Tibial nerve (tissue), 4 donors: ENCODE measurements around the gene RAD51. TPM values are rescaled to one million over a fixed set of nuclear protein-coding genes. Genes with fewer than 3 reads are reported as not detected.

ENCODE experiments used
- DNase-seq, 2 donors: peaks; one replicate each; pipeline ENCODE4 v3.0.0-alpha.2; 2019; ENCODE audit warnings: low spot score in 2 of 2
- H3K27ac ChIP-seq, 4 donors: fragments of 200-600 bp; sonication (generic) in 3 of 4; one replicate each; pipeline ENCODE4 v1.5.1; 2017 to 2019; ENCODE audit warnings: mild to moderate bottlenecking in 1 of 4
- H3K27me3 ChIP-seq, 2 donors: fragments of 200-600 bp; sonication (generic) in 1 of 2; one replicate each; pipeline versions ENCODE4 v1.5.1 to v1.6.0; 2017 to 2019
- H3K36me3 ChIP-seq, 3 donors: fragments of 200-600 bp; sonication (generic); one replicate each; pipeline ENCODE4 v1.5.1; 2018 to 2019
- H3K4me1 ChIP-seq, 4 donors: fragments of 200-600 bp; sonication (generic) in 3 of 4; one replicate each; pipeline ENCODE4 v1.5.1; 2017 to 2019
- H3K4me3 ChIP-seq, 4 donors: fragments of 200-600 bp; sonication (generic) in 3 of 4; one replicate each; pipeline ENCODE4 v1.5.1; 2017 to 2019; ENCODE audit warnings: mild to moderate bottlenecking in 1 of 4, moderate library complexity in 1 of 4
- H3K9me3 ChIP-seq, 4 donors: fragments of 200-600 bp; sonication (generic) in 3 of 4; one replicate each; pipeline ENCODE4 v1.5.1; 2017 to 2019
- CTCF ChIP-seq, 5 experiments: fragments of 200-600 bp in 3 of 5; fragments of 450-650 bp in 2 of 5; sonication (generic) in 3 of 5; IDR thresholded peaks; one replicate each; pipeline ENCODE4 v1.5.1; 2016 to 2019; ENCODE audit warnings: antibody characterized with exemption in 5 of 5, mild to moderate bottlenecking in 3 of 5, moderate library complexity in 2 of 5
- EP300 ChIP-seq, 2 donors: sonication (generic); formaldehyde crosslinking; IDR thresholded peaks; one replicate each; pipeline ENCODE4 v1.6.1; 2017; ENCODE audit warnings: antibody characterized with exemption in 2 of 2, mild to moderate bottlenecking in 1 of 2
- POLR2A ChIP-seq, 2 donors: fragments of 450-650 bp; IDR thresholded peaks; one replicate each; pipeline ENCODE4 v1.6.1; 2017; ENCODE audit warnings: antibody characterized with exemption in 2 of 2, mild to moderate bottlenecking in 2 of 2, moderate library complexity in 2 of 2
- WGBS, 2 donors: methylation state at CpG; one replicate each; pipeline ENCODE4 v1.1.5; 2018; 5-methylcytosine and 5-hydroxymethylcytosine counted together
- total RNA-seq, 4 donors: library from RNA; depleted of rRNA; stranded (reverse); fragments of >200 nt; gene quantifications; one replicate each; pipeline ENCODE4 v1.1.0, GENCODE V29; 2016

Gene RAD51
- total RNA-seq, 4 donors from 2014 or later = 0.42 to 0.59 TPM; not detected in 2

DNA sequence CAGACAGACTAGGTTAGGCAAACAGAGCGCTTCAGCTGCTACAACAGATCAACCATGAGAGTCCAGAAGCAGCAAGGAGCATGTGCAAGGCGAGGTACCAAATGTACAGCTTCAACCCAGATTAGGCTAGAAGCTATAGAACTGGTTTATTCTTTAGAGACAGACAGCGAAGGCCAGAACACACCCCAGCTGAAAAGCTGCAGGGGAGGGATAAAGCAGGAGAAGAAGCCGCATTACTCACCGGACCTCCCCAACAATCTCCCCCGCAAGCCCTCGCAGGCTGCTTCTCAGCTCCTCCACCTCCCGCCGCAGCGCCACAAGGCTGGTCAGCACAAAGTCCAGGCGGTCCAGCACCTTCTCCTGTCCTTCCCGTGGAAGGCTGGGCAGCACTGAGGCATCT is 56.8 kb downstream of the RAD51 start:
- Histone ChIP-seq H3K4me1 (peaks cover 0 to 31% (median 5%) of the 10 kb centered on the region in 4 donors), H3K27ac (no peak overlapping the region), H3K27me3 (no peaks in the 10 kb centered on the region), H3K4me3 (no peak overlapping the region), H3K36me3 (peaks cover 0 to 62% (median 6%) of the 10 kb centered on the region in 3 donors), H3K9me3 (no peaks in the 10 kb centered on the region)
- TF ChIP-seq POLR2A (IDR thresholded peaks at IDR 0.05) = no peak
- TF ChIP-seq EP300 (IDR thresholded peaks at IDR 0.05) = no peak
- no peak for TF ChIP-seq CTCF (IDR thresholded peaks at IDR 0.05)
- WGBS, 2 donors = 92 to 94% methylated on average over 12 of the region's 12 CpGs
- DNase-seq = no peak

- peak overlapping the region; percentile 72 to 92 (median 88) for H3K27ac ChIP-seq
These were observed 59.6 kb downstream of the RAD51 start for GRCh38 chr15:40754574-40754882.

GRCh38 chr15:40754883-40755811 is 60.2 kb downstream of the RAD51 start, which contains the start of gene RMDN3:
TSS of gene RMDN3 (minus strand) at chr15:40755254. CDS start at chr15:40754783, 471 bp downstream.
- WGBS, 2 donors = 1 to 2% methylated on average over 47 to 66 of the region's 66 CpGs
- peak within 1 kb of the TSS; percentile 72 to 92 (median 88) for H3K27ac ChIP-seq
- H3K36me3 ChIP-seq = peaks cover 0 to 28% (median 6%) of the 10 kb centered on the region in 3 donors
- DNase-seq = peak; percentile 82 to 89
- TF ChIP-seq EP300 (IDR thresholded peaks at IDR 0.05) (peak; percentile 81 to 97), CTCF (IDR thresholded peaks at IDR 0.05) (peak in 3 of 5 experiments; percentile 22 to 58 (median 31)), POLR2A (IDR thresholded peaks at IDR 0.05) (peak; percentile 3 to 61)
- no peaks in the 10 kb centered on the region for H3K9me3 ChIP-seq
- no peaks in the 10 kb centered on the region for H3K27me3 ChIP-seq
- peak within 1 kb of the TSS; percentile 65 to 96 (median 72) for H3K4me3 ChIP-seq
- peaks cover 0 to 26% (median 5%) of the 10 kb centered on the region in 4 donors for H3K4me1 ChIP-seq

More at GRCh38 chr15:40754574-40754882, 59.6 kb downstream of the RAD51 start:
- Histone ChIP-seq H3K36me3 (peaks cover 0 to 34% (median 6%) of the 10 kb centered on the region in 3 donors), H3K4me1 (peaks cover 0 to 26% (median 5%) of the 10 kb centered on the region in 4 donors), H3K27me3 (no peaks in the 10 kb centered on the region), H3K4me3 (peak overlapping the region; percentile 65 to 96 (median 72)), H3K9me3 (no peaks in the 10 kb centered on the region)
- WGBS, 2 donors = 0% methylated on average over 6 to 15 of the region's 22 CpGs
- no peak for TF ChIP-seq CTCF (IDR thresholded peaks at IDR 0.05)
- DNase-seq = no peak

DNA sequence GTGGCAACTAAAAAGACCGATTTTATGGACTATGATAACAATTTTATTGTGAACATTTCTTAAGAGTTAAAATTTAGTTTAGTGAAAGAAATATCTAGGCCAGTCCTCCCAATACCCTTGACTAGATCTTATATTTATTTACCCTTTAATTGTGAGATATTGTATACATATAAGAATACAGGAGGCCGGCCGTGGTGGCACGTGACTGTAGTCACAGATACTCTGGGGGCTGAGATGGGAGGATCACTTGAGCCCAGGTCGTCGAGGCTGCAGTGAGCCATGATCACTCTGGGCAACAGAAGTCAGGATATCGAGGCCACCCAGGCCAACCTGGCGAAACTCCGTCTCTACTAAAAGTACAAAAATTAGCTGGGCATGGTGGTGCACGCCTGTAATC is 60.8 kb downstream of the RAD51 start:
- Histone ChIP-seq H3K36me3 (peaks cover 0 to 21% (median 1%) of the 10 kb centered on the region in 3 donors), H3K27me3 (no peaks in the 10 kb centered on the region), H3K27ac (peak overlapping the region; percentile 72 to 92 (median 88)), H3K9me3 (no peaks in the 10 kb centered on the region), H3K4me3 (peak overlapping the region; percentile 65 to 96 (median 72)), H3K4me1 (peaks cover 0 to 26% (median 5%) of the 10 kb centered on the region in 4 donors)
- 75 to 76% methylated on average over 10 of the region's 10 CpGs for WGBS, 2 donors
- TF ChIP-seq CTCF (IDR thresholded peaks at IDR 0.05) = no peak
- TF ChIP-seq EP300 (IDR thresholded peaks at IDR 0.05) = no peak
- TF ChIP-seq POLR2A (IDR thresholded peaks at IDR 0.05) = no peak
- no peak for DNase-seq

GRCh38 chr15:40756938-40757337 is 62.0 kb downstream of the RAD51 start:
- WGBS, 2 donors = 44 to 60% methylated on average over 6 of the region's 6 CpGs
- Histone ChIP-seq H3K27me3 (no peaks in the 10 kb centered on the region), H3K27ac (no peak overlapping the region), H3K4me3 (no peak overlapping the region), H3K4me1 (peaks cover 0 to 26% (median 5%) of the 10 kb centered on the region in 4 donors), H3K9me3 (no peaks in the 10 kb centered on the region), H3K36me3 (peaks cover 0 to 10% (median 0%) of the 10 kb centered on the region in 3 donors)
- no peak for DNase-seq
- TF ChIP-seq EP300 (IDR thresholded peaks at IDR 0.05) (no peak), CTCF (IDR thresholded peaks at IDR 0.05) (no peak), POLR2A (IDR thresholded peaks at IDR 0.05) (no peak)
